Upper lobe of left lung (tissue), 6 donors: ENCODE data around the gene PAK6. TPM values are rescaled to one million over a fixed set of nuclear protein-coding genes. Genes with fewer than 3 reads are reported as not detected.

Source experiments
- ATAC-seq, 2 donors: fragments of 200-7000 bp; cut with Tn5 transposase; one replicate each; pipeline ENCODE4 v1.9.1; 2022; ENCODE audit warnings: mild to moderate bottlenecking in 2 of 2, moderate library complexity in 2 of 2; ENCODE audit not compliant: low FRiP score in 2 of 2
- DNase-seq, 2 donors: peaks; one replicate each; pipeline ENCODE4 v3.0.0-alpha.2; 2019 to 2020
- H3K27ac ChIP-seq, 4 donors: fragments of 200-600 bp; sonication (generic); one replicate each; pipeline ENCODE4 v1.5.1; 2016 to 2019
- H3K27me3 ChIP-seq, 4 donors: fragments of 200-600 bp; sonication (generic); one replicate each; pipeline ENCODE4 v1.5.1; 2017 to 2019
- H3K36me3 ChIP-seq, 4 donors: fragments of 200-600 bp; sonication (generic); one replicate each; pipeline ENCODE4 v1.5.1; 2016 to 2019
- H3K4me1 ChIP-seq, 4 donors: fragments of 200-600 bp; sonication (generic); one replicate each; pipeline ENCODE4 v1.5.1; 2018 to 2019
- H3K4me3 ChIP-seq, 4 donors: fragments of 200-600 bp; sonication (generic); one replicate each; pipeline ENCODE4 v1.5.1; 2017 to 2019; ENCODE audit warnings: mild to moderate bottlenecking in 2 of 4, moderate library complexity in 1 of 4
- H3K9me3 ChIP-seq, 4 donors: fragments of 200-600 bp; sonication (generic); one replicate each; pipeline ENCODE4 v1.5.1; 2018 to 2019
- EP300 ChIP-seq, 4 donors: sonication (generic); formaldehyde crosslinking; IDR thresholded peaks; one replicate each; pipeline ENCODE4 v1.5.1; 2017; ENCODE audit warnings: antibody characterized with exemption in 4 of 4, control low read depth in 2 of 4
- POLR2A ChIP-seq, 4 donors: fragments of 450-650 bp; IDR thresholded peaks; one replicate each; pipeline ENCODE4 v1.5.1; 2016 to 2017; ENCODE audit warnings: antibody characterized with exemption in 4 of 4, mild to moderate bottlenecking in 2 of 4
- POLR2AphosphoS5 ChIP-seq, 2 donors: sonication (generic); formaldehyde crosslinking; IDR thresholded peaks; one replicate each; pipeline ENCODE4 v1.5.1; 2017; ENCODE audit warnings: antibody characterized with exemption in 2 of 2
- WGBS, 2 donors: methylation state at CpG; one replicate each; pipeline ENCODE4 v1.1.5; 2017 to 2018; 5-methylcytosine and 5-hydroxymethylcytosine counted together
- total RNA-seq, 6 donors: library from RNA; depleted of rRNA in 4 of 6; stranded (reverse); fragments of >200 nt in 4 of 6; gene quantifications; one replicate each; pipeline versions ENCODE4 v1.1.0 to v1.2.1, GENCODE V29; 2016 to 2021
- TF ChIP-seq, protein P1 (sequence below), 6 experiments: fragments of 450-650 bp in 4 of 6; fragments of 200-600 bp in 2 of 6; sonication (generic) in 2 of 6; IDR thresholded peaks; one replicate each; pipeline ENCODE4 v1.5.1; 2016 to 2019; ENCODE audit warnings: antibody characterized with exemption in 6 of 6
- donor health status: DM: no; HTN: no; CAD: no; lungs with moderate emphysema.
- donor health status: DM: no; HTN: yes; CAD: no; lungs with severe emphysema.

PAK6 gene
- total RNA-seq, 6 donors from 2014 or later, result 4.5 to 23.4 (median 15.0) TPM

DNA sequence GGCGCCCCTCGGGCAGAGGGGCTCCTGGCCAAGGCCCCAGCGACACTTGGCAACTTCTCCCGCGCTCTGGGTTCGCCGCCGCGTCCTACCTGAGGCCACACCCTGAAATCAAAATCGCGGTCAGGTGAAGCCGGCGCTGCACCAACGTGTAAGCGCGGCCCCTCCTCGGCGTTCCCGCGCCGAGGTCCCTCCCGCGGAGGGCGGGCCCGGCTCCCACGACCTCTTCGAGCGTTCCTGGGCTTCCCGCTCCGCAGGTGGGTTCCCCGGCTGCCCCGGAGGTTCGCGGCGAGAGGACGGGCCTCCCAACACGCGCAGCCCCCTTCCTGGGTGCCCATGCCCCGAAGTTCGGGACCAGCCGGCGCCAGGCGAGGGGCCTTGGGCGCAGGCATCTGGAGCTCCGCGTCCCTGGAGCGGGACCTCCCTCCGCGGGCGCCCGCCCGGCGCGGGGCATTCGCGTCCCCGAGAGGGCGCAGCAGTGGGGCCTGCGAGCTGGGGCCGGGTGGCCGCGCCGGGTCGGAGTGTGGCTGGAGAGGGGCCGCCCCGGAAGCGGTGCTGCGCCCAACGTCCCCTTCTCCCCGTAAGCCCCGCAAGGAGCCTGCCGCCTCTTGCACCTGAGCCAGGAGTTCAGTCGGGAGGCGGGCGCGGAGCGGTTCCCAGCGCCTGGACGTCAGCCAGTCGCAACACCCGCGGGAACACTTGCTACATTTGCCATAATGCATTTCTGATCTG lies 13.7 kb downstream of the PAK6 start:
- 0 to 1% methylated on average over 14 to 15 of the region's 82 CpGs for WGBS, 2 donors
- ATAC-seq (peak; percentile 64 to 76), DNase-seq (peak; percentile 76 to 91)
- Histone ChIP-seq H3K4me3 (peak overlapping the region; percentile 16 to 71 (median 58)), H3K27ac (peak overlapping the region; percentile 7 to 70 (median 59)), H3K27me3 (peaks cover 0 to 13% (median 0%) of the 10 kb centered on the region in 4 donors), H3K36me3 (no peaks in the 10 kb centered on the region), H3K4me1 (peaks cover 18 to 30% (median 19%) of the 10 kb centered on the region in 4 donors), H3K9me3 (no peaks in the 10 kb centered on the region)
- TF ChIP-seq, protein P1, sequence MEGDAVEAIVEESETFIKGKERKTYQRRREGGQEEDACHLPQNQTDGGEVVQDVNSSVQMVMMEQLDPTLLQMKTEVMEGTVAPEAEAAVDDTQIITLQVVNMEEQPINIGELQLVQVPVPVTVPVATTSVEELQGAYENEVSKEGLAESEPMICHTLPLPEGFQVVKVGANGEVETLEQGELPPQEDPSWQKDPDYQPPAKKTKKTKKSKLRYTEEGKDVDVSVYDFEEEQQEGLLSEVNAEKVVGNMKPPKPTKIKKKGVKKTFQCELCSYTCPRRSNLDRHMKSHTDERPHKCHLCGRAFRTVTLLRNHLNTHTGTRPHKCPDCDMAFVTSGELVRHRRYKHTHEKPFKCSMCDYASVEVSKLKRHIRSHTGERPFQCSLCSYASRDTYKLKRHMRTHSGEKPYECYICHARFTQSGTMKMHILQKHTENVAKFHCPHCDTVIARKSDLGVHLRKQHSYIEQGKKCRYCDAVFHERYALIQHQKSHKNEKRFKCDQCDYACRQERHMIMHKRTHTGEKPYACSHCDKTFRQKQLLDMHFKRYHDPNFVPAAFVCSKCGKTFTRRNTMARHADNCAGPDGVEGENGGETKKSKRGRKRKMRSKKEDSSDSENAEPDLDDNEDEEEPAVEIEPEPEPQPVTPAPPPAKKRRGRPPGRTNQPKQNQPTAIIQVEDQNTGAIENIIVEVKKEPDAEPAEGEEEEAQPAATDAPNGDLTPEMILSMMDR (IDR thresholded peaks at IDR 0.05), result peak in 1 of 6 experiments; percentile 10
- TF ChIP-seq EP300 (IDR thresholded peaks at IDR 0.05) (no peak), POLR2A (IDR thresholded peaks at IDR 0.05) (peak in 2 of 4 donors; percentile 26 to 49), POLR2AphosphoS5 (IDR thresholded peaks at IDR 0.05) (peak in 1 of 2 donors; percentile 20)

DNA sequence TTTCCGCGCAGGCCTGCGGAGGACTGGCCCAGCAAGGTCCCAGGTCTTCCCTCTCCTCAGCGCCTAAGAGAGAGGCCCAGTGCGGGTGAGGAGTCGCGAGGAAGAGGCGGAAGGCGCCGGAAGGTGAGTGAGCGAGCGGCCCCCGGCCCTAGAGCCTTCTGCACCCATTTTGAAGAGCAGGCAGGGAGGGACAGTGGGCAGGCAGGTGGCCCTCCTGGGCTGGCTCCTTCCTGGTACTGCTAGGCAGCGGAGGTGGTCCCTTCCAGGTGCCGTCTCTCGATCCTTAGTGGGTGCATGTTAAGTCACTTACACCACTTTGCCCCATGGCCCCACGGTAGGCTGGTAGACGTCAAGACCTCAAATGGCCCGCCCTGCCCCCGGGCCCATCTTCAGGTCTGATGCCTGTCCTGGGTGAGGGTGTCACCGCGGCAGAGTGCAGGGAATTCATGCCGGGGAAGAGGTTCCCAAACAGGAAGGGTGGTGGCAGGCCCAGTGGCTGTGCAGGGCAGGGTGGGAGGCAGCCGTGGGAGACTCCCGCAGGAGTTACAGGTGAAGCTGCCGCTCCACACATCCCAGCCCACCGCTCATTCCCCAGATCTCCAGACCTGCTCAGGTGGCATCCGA lies 14.4 kb downstream of the PAK6 start:
- ATAC-seq (peak in 1 of 2 donors; percentile 19), DNase-seq (no peak)
- WGBS, 2 donors, result 40 to 64% methylated on average over 10 to 22 of the region's 28 CpGs
- peaks cover 0 to 13% (median 0%) of the 10 kb centered on the region in 4 donors for H3K27me3 ChIP-seq
- peak overlapping the region in 2 of 4 donors; percentile 54 to 64 for H3K27ac ChIP-seq
- no peaks in the 10 kb centered on the region for H3K36me3 ChIP-seq
- peaks cover 18 to 30% (median 19%) of the 10 kb centered on the region in 4 donors for H3K4me1 ChIP-seq
- TF ChIP-seq, protein P1 (IDR thresholded peaks at IDR 0.05), result no peak
- TF ChIP-seq EP300 (IDR thresholded peaks at IDR 0.05), result no peak
- no peak for TF ChIP-seq POLR2AphosphoS5 (IDR thresholded peaks at IDR 0.05)
- no peak for TF ChIP-seq POLR2A (IDR thresholded peaks at IDR 0.05)
- peak overlapping the region; percentile 16 to 71 (median 58) for H3K4me3 ChIP-seq
- no peaks in the 10 kb centered on the region for H3K9me3 ChIP-seq

DNA sequence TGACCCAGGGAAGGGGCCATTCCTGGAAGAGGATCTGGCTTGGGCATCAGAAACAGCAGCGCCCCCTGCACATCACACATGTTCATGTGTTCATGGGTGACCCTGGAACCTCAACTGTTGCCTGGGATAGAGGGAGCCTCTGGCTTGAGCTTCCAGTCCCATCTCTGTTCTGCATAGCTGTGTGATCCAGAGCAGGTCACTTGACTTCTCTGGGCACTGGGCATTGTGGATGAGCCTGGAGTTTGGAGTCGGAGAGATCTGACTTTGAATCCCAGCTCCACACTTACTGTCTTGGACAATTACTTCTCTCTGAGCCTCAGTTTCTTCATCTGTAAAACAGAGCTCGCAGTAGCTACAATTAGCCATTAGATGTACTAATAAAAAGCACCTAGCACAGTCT lies 15.6 kb downstream of the PAK6 start:
- TF ChIP-seq, protein P1 (IDR thresholded peaks at IDR 0.05), result no peak
- TF ChIP-seq POLR2A (IDR thresholded peaks at IDR 0.05) (no peak), EP300 (IDR thresholded peaks at IDR 0.05) (no peak), POLR2AphosphoS5 (IDR thresholded peaks at IDR 0.05) (no peak)
- Histone ChIP-seq H3K4me1 (peaks cover 18 to 29% (median 19%) of the 10 kb centered on the region in 4 donors), H3K4me3 (no peak overlapping the region), H3K9me3 (no peaks in the 10 kb centered on the region), H3K36me3 (no peaks in the 10 kb centered on the region), H3K27me3 (peaks cover 0 to 13% (median 0%) of the 10 kb centered on the region in 4 donors), H3K27ac (no peak overlapping the region)
- ATAC-seq, result no peak
- DNase-seq, result no peak
- WGBS, 2 donors, result 90 to 95% methylated on average over 3 of the region's 3 CpGs

DNA sequence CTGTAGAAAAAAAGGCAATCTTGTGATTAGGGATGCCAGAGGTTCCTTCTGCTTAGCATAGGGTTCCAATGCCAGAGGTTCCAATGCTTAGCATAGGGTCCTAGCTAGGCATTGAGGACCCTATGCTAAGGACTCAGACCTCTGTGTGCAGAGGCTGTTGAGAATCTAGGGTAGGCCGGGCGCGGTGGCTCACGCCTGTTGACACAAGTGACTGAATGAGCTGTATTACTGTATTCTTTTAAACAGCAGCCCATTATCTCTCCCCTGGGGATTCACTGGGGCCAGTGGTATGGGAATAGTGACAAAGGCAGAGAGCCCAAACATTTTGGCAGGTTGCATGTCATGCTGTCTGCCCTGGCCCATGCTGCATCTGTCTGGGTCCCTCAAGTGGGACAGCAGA lies 16.2 kb downstream of the PAK6 start:
- H3K27me3 ChIP-seq, result peaks cover 0 to 13% (median 0%) of the 10 kb centered on the region in 4 donors
- DNase-seq (no peak), ATAC-seq (no peak)
- no peaks in the 10 kb centered on the region for H3K9me3 ChIP-seq
- 83 to 86% methylated on average over 2 to 4 of the region's 4 CpGs for WGBS, 2 donors
- H3K4me1 ChIP-seq, result peaks cover 15 to 23% (median 19%) of the 10 kb centered on the region in 4 donors
- TF ChIP-seq EP300 (IDR thresholded peaks at IDR 0.05) (no peak), POLR2AphosphoS5 (IDR thresholded peaks at IDR 0.05) (no peak), POLR2A (IDR thresholded peaks at IDR 0.05) (no peak)
- TF ChIP-seq, protein P1 (IDR thresholded peaks at IDR 0.05), result no peak
- H3K27ac ChIP-seq, result no peak overlapping the region
- H3K4me3 ChIP-seq, result no peak overlapping the region
- no peaks in the 10 kb centered on the region for H3K36me3 ChIP-seq
